ENCODE results near the gene KLHL18. TPM values are rescaled to one million over a fixed set of nuclear protein-coding genes. Genes with fewer than 3 reads are reported as not detected.
A peak's percentile ranks its signal among the peaks of the same experiment; 100 is the strongest.
"Not testable (repeated sequence)": the region's sequence is repeated elsewhere in the genome, so short reads cannot be mapped to it uniquely, and the experiment has no call there.

Gene KLHL18
- total RNA-seq, 1 donor from 2014 or later, result 41.8 TPM

DNA sequence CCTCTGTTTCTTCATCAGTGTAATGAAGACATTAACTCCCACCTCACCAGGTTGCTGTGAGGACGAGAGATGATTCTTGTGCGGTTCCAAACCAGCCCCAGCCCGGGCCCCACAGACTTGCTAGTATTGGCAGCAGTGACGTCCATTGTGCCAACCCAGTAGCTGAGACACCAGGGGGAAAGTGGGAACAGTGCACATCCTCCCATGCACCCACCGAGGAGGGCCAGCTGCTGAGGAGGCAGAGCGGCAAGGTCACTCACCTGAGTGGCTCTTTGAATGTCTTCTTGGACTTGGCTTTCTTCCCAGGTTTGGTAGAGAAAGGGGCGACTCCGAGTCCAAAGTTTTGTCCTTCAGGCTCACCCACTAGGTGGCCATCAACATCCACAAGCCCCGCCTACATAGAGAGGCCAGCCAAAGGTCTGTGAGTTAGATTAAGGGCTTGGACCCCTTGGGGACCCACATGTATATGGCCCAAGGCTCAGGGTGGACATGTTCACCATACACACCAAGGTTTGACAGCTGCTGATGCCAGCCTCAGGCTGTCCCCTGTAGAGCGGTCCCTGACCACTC is 38.1 kb upstream of the KLHL18 start:
- H3K27ac Mint-ChIP-seq (ENCODE audit: unreplicated experiment), result no peak overlapping the region
- no peak for DNase-seq (ENCODE audit: low spot score)
- H3K27me3 Mint-ChIP-seq (ENCODE audit: unreplicated experiment), result no peaks in the 10 kb centered on the region
- no peaks in the 10 kb centered on the region for H3K9me3 Mint-ChIP-seq (ENCODE audit: unreplicated experiment)
- no peak for TF ChIP-seq CTCF (IDR thresholded peaks at IDR 0.05; ENCODE audit: unreplicated experiment)
- no peaks in the 10 kb centered on the region for H3K36me3 Mint-ChIP-seq (ENCODE audit: low read depth, unreplicated experiment)
- H3K4me1 Mint-ChIP-seq (ENCODE audit: unreplicated experiment), result peaks cover 7% of the 10 kb centered on the region
- H3K4me3 Mint-ChIP-seq (ENCODE audit: unreplicated experiment), result no peak overlapping the region

DNA sequence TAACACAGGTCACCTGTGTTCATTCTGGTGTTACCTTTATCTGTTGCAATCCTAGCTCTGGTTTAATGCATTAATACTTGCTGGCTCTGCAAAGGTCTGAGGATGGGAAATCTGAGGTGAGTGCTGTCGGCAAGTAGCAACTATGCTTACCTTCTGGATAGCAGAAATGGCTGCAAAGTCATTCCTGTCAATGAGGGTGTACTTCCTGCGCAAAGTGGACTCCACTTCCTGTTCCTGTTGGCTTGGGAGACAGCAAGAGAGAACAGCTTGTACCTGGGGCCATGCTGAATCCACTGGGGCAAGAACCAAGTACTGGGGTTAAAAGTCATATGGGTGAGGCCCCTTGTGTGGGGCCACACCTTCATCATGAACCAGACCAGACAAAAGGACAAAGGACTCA is 37.5 kb upstream of the KLHL18 start:
- Mint-ChIP-seq H3K4me1 (ENCODE audit: unreplicated experiment) (peaks cover 7% of the 10 kb centered on the region), H3K9me3 (ENCODE audit: unreplicated experiment) (no peaks in the 10 kb centered on the region), H3K27ac (ENCODE audit: unreplicated experiment) (no peak overlapping the region), H3K36me3 (ENCODE audit: low read depth, unreplicated experiment) (no peaks in the 10 kb centered on the region), H3K4me3 (ENCODE audit: unreplicated experiment) (no peak overlapping the region), H3K27me3 (ENCODE audit: unreplicated experiment) (no peaks in the 10 kb centered on the region)
- no peak for DNase-seq (ENCODE audit: low spot score)
- no peak for TF ChIP-seq CTCF (IDR thresholded peaks at IDR 0.05; ENCODE audit: unreplicated experiment)

GRCh38 chr3:47247131-47248064 is 35.3 kb upstream of the KLHL18 start:
- no peak for DNase-seq (ENCODE audit: low spot score)
- peaks cover 5% of the 10 kb centered on the region for H3K4me1 Mint-ChIP-seq (ENCODE audit: unreplicated experiment)
- H3K27me3 Mint-ChIP-seq (ENCODE audit: unreplicated experiment), result no peaks in the 10 kb centered on the region
- no peak for TF ChIP-seq CTCF (IDR thresholded peaks at IDR 0.05; ENCODE audit: unreplicated experiment)
- H3K27ac Mint-ChIP-seq (ENCODE audit: unreplicated experiment), result no peak overlapping the region
- no peaks in the 10 kb centered on the region for H3K9me3 Mint-ChIP-seq (ENCODE audit: unreplicated experiment)
- H3K4me3 Mint-ChIP-seq (ENCODE audit: unreplicated experiment), result no peak overlapping the region
- no peaks in the 10 kb centered on the region for H3K36me3 Mint-ChIP-seq (ENCODE audit: low read depth, unreplicated experiment)

GRCh38 chr3:47250309-47251060 is 32.3 kb upstream of the KLHL18 start:
- DNase-seq (ENCODE audit: low spot score), result peak; percentile 45
- H3K4me3 Mint-ChIP-seq (ENCODE audit: unreplicated experiment), result no peak overlapping the region
- peak overlapping the region; percentile 19 for H3K27ac Mint-ChIP-seq (ENCODE audit: unreplicated experiment)
- no peak for TF ChIP-seq CTCF (IDR thresholded peaks at IDR 0.05; ENCODE audit: unreplicated experiment)
- no peaks in the 10 kb centered on the region for H3K27me3 Mint-ChIP-seq (ENCODE audit: unreplicated experiment)
- H3K9me3 Mint-ChIP-seq (ENCODE audit: unreplicated experiment), result no peaks in the 10 kb centered on the region
- H3K36me3 Mint-ChIP-seq (ENCODE audit: low read depth, unreplicated experiment), result no peaks in the 10 kb centered on the region
- peaks cover 2% of the 10 kb centered on the region for H3K4me1 Mint-ChIP-seq (ENCODE audit: unreplicated experiment)

DNA sequence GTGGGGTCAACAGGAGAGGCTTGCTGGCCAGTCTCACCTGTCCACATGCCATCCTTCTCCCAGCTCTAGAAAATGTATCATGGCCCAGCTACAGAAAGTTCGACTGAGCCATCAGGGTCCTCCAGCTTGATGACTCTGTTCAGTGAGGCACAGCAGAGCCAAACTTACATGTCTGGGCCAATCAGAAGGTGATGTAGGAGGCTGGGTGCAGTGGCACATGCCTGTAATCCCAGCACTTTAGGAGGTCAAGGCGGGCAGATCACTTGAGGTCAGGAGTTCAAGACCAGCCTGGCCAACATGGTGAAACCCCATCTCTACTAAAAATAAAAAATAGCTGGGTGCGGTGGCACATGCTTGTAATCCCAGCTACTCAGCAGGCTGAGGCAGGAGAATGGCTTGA is 31.7 kb upstream of the KLHL18 start:
- H3K9me3 Mint-ChIP-seq (ENCODE audit: unreplicated experiment); H3K36me3 Mint-ChIP-seq (ENCODE audit: low read depth, unreplicated experiment); H3K4me3 Mint-ChIP-seq (ENCODE audit: unreplicated experiment); H3K27ac Mint-ChIP-seq (ENCODE audit: unreplicated experiment); DNase-seq (ENCODE audit: low spot score); H3K4me1 Mint-ChIP-seq (ENCODE audit: unreplicated experiment); H3K27me3 Mint-ChIP-seq (ENCODE audit: unreplicated experiment): not testable (repeated sequence)
